GM21737 (cell line): Measurements from ENCODE around the gene SART1.

ENCODE experiments used
- ATAC-seq: cut with Tn5 transposase; IDR thresholded peaks from one replicate; pipeline ENCODE4 v1.9.1; 2021; ENCODE audit warnings: mild to moderate bottlenecking, moderate library complexity; ENCODE audit not compliant: unreplicated experiment

SART1 gene

DNA sequence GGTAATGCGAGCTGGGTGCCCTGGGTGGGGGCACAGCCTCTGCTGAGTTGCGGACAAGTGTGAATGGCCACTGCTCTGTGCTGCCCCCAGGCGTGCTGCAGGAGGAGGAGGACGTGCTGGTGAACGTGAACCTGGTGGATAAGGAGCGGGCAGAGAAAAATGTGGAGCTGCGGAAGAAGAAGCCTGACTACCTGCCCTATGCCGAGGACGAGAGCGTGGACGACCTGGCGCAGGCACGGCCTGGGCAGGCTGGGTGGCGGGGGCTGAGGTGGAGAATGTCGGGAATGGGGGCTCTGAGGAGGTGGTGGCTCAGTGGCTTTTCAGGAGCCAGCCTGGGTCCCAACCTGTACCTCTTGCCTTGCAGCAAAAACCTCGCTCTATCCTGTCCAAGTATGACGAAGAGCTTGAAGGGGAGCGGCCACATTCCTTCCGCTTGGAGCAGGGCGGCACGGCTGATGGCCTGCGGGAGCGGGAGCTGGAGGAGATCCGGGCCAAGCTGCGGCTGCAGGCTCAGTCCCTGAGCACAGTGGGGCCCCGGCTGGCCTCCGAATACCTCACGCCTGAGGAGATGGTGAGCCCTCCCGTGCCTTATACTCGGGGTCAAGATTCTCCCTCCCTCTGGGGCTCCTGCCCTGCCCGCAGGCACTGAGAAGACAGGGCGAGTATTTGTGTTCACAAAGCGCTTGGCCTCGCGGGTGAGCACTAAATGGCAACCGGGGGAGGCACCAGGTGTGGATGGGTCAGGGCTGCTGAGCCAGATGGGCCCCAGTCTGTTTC, 4.6 kb downstream of the SART1 start:
- no peak for ATAC-seq

DNA sequence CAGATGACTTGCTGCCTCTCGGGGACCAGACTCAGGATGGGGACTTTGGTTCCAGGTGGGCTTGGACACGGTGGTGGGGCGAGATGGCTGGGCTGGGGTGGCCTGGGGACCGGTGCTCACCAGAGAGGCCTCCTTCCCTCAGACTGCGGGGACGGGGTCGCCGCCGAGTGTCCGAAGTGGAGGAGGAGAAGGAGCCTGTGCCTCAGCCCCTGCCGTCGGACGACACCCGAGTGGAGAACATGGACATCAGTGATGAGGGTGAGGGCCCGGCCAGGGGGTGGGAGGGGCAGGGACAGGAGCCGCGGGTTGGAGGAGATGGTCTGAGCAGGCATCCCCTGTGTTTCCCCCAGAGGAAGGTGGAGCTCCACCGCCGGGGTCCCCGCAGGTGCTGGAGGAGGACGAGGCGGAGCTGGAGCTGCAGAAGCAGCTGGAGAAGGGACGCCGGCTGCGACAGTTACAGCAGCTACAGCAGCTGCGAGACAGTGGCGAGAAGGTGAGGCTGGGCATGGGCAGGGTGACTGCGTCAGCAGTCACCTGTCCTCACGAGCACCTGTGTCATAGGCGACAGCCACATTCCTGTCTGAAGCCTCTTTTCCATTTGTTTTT, 5.9 kb downstream of the SART1 start:
- no peak for ATAC-seq

DNA sequence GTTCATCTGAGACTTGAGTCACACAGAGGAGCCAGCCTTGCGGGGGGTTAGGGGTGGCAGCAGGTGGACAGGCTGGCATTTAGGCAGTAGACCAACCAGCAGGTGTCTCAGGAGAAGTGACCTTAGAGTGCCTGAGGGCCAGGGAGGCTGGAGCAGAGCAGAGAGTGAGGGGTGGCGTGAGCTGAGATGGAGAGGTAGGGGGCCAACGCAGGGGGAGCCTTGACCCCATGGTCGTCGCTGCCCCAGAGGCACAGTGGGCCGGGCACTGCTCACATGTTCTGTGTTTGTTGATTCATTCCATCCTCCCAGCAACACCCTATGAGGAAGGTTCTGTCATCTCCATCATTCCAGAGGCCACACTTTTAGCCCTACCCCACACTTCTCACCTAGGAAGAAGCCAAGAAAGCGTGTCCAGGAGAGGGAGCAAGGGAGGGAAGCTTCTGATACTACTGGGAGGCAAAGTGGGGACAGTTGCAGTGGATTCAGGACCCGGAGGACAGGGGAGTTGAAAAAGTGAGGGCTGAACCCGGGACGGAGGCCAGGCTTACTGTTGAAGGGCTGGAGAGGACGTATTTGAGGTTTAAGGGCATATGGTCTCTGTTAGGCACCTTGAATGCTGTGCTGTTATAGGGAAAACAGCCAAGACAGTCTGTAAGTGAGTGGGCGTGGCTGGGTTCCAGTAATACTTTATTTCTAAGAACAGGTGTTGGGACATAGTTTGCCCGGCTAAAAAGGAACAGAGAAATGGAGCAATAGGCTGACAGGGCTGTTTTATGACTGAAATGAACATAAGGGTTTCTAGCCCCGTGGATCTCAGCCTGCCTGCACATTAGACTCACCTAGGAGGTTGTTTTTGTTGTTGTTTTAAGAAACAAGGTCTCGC, 7.3 kb downstream of the SART1 start:
- ATAC-seq, result no peak

DNA sequence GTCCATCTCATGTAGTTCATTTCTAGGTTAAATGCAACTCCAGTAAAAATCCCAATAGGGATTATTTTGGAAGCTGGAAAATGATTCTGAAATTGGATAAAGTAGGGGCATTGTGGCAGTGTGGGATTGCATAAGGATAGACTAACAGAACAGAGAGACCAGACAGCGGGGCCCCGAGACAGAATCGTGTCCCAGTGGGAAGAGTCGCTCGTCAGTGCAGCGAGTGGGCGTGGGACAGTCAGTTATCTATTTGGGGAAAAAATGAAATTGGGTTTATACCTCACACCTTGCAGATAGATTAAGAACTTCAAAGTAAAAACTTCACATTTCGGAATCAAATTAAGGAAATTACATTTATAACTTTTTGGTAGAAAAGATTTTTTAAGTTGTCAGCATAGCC, 10.6 kb downstream of the SART1 start:
- ATAC-seq, result no peak

DNA sequence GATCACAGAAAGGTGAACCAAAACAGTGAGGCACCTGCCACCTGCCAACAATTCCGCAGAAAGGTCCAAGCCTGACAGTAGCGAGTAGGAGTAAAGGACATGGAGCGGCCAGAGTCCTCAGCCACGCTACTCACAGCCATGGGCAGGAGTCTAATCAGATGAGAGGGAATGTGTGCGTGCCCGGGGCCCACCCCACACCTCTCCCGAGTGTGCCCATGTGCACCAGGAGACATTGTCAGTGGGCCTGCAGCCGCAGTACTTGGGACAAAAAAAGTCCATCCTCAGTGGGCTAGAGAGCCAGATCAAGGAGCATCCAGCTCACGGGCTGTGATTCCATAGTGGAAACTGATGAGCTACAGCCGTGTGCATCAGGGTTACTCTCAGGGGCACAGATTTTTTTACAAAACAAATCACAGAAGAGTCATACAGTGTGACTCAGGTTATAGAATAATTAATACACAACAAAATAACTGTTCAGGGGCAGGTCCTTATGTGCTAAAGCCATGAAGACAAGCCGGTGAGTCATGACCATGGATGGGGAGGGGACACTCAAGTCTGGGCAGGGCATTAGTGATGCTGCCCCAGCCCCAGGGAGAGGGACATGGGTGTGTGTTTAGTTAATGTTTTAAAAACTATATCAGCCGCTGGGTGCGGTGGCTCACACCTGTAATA, 12.0 kb downstream of the SART1 start:
- no peak for ATAC-seq

DNA sequence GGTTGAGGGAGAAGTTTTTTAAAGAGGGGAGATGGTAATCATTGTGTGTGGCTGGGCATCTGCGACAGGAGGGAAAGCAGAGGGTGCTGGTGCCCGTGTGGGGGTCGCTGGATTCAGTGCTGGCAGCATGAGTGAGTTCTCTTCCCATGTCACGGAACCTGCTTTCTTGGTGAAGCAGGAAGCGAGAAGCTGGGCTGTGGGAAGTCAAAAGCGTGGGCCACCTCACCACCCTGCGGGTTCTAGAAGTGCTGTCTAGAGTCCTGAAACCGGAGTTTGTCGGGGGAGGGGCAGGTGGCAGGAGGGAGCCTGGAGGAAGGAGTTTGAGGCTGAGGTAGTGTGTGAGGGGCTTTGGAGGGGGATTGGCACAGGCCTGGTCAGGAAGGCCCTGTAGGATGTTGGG, 14.2 kb downstream of the SART1 start:
- ATAC-seq, result no peak

DNA sequence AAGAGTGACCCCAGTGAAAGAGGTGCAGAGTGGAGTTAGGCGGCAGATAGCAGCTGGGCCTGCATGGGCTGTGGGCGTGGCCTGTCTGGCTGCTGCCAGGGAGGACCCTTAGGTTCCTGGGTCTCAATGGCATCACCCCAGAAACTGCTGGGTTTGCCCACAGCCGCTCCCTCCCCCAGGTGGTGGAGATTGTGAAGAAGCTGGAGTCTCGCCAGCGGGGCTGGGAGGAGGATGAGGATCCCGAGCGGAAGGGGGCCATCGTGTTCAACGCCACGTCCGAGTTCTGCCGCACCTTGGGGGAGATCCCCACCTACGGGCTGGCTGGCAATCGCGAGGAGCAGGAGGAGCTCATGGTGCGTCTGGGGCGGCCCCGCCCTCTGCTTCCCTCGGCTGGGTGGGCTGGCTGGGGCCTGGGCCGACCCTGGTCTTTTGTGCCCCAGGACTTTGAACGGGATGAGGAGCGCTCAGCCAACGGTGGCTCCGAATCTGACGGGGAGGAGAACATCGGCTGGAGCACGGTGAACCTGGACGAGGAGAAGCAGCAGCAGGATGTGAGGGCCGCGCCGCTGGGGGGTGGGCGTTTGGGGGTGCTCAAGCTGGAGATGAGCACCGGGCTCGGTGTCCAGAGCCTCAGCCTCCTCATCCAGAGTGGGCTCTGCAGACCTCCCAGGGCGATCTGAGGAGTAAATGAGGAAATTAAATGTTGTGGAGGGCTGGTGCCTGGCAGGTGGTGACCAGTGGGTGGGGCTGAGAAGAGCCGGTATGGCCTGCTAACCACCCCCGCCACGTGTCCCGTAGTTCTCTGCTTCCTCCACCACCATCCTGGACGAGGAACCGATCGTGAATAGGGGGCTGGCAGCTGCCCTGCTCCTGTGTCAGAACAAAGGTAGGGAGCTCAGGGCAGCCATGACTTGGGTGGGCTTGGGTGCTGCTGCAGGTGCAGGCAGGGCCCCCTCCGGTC, 15.0 kb downstream of the SART1 start:
- ATAC-seq, result no peak

DNA sequence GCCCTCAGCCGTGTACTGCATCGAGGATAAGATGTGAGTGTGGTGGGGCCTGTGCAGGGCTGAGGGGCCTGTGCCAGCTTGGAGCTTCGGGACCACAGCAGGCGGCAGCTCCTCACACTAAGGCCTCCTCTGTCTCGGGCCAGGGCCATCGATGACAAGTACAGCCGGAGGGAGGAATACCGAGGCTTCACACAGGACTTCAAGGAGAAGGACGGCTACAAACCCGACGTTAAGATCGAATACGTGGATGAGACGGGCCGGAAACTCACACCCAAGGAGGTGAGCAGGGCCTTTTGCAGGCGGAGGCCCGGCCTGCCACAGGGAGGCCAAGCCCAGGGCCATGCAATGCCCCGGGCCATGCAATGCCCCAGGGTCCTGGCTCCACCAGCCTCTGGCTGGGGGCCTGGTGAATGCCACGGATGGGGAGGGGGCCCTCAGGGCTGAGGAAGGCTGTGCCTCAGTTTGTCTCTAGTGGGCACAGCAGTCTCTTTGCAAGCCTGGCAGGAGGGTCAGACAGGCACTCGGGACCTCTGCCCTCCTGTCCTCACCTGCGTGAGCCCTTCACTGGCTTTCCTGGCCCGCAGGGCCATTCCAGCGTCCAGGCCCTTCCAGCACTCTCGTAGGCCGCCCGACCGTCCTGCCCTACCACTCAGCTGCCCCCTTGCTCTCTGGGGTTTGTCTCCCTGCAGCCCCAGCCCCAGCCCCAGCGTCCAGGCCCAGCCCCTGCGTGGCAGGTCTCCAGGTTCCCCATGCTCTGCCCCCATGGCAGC, 16.3 kb downstream of the SART1 start:
- no peak for ATAC-seq

DNA sequence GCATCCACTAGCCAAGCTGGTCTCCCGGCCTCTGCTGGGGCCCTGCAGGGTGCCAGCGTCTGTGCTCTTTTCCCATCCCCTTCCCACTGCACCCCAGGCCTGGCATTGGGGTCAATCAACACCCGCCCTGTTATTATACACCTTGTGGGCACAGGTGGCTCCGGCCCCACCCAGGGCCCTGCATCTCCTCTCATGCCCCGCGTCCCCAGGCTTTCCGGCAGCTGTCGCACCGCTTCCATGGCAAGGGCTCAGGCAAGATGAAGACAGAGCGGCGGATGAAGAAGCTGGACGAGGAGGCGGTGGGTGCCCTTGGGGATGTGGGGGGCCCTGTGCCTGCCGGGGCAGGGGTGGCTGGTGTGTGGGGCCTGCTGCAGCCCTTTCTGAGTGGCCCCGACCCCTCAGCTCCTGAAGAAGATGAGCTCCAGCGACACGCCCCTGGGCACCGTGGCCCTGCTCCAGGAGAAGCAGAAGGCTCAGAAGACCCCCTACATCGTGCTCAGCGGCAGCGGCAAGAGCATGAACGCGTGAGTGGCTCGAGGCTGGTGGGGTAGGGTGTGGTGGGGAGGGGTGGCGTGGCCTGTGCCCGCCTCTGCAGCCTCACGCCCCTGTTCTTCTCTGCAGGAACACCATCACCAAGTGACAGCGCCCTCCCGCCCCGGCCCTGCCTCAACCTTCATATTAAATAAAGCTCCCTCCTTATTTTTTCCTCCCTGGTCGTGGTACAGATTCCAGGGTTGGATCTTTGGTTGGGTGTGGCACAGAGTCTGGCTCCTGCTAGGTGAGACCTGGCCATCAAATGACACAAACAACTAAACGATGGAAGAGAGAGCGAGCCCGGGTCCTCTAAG, 17.1 kb downstream of the SART1 start:
- ATAC-seq, result no peak

DNA sequence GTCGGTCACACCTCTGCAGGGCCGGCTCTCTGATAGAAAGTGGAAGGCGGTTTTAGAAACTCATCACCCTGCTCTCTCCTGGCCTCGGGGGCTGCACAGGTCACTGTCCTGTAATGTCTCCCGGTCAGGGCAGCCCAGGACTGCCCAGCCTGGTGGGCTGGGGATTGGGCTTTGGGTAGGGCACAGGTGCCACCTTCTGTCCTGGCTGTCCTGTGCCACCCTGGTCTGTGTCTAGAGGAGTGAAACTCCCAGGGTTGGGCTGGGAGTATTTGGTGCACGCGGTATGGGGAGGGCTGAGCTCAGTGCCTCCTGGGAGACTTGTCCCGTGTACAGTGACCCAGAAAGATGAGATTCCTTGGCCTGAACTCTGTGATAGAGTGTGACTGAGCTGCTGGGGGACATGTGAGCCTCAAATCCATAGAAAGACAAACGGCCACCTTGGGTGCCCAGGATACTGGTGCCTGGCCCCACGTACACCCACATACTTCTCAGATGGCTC, 17.8 kb downstream of the SART1 start:
- ATAC-seq, result no peak

DNA sequence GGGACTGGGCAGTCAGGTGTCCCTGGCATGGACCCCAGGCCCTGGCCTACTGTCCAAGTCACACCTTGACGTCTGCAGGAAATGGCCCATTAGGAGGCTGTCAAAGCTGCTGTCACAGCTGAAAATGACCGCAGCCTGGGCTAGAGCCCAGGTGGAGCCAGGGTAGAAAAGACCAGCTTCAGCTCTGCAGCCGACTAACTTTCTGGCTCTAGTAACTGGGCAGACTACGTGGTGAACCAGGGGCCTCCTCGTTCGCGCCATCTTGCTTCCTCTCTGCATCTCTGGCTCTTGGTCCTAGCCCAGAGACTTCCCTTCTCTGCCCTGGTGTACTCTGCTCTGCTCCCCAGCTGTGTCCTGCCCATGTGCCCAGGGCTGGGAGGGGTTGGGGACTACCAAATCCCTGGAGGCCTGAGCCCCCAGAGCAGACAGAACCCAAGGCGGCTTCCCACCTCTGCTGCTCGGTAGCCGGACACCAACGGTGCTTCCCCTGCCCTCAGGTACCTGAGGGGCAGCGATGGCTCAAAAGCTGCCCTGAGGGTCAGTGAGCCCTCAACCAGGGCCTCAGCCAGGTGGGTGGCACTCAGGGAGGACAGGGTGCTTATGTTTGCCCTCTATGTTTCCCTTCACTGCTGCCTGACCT, 19.7 kb downstream of the SART1 start:
- no peak for ATAC-seq

DNA sequence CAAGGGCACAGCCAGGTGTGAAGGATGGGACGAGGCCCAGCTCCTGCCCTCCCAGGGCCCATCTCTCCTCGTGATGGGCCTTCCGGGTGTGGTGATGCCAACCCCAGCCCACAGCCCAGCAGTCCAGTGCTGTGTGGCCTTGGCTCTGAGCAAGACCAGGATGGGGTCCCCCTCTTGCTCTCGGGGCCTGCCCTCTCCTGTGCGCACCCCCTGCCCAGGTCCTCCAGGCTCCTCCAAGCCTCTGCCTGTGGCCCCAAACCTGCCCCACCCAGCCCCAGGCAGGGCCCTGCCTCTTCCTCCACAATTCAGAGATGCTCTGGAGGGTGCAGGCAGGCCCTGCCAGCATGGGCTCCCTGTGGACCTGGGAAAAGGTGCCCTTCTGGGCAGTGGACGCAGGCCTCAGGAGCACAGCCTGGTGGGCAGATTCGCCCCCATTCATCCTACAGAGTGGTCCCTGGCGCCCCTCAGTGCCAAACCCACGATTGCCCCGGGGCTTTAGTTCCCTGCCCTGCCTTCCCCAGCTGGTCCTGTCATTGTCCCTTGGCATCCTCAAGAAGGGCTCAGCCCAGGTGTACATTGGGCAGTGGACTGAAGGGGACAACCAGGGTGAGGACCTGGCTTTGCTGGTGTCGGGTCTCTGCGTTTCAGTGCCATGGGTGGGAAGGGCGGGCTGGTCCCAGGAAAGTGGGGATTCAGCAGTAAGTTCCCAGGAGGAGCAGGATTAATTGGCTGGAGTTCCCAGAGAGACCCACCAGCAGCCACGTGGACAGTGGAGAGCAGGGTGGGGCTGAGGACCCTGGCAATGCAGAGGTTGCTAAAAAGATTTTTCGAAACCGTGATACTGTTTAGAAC, 20.7 kb downstream of the SART1 start:
- no peak for ATAC-seq

DNA sequence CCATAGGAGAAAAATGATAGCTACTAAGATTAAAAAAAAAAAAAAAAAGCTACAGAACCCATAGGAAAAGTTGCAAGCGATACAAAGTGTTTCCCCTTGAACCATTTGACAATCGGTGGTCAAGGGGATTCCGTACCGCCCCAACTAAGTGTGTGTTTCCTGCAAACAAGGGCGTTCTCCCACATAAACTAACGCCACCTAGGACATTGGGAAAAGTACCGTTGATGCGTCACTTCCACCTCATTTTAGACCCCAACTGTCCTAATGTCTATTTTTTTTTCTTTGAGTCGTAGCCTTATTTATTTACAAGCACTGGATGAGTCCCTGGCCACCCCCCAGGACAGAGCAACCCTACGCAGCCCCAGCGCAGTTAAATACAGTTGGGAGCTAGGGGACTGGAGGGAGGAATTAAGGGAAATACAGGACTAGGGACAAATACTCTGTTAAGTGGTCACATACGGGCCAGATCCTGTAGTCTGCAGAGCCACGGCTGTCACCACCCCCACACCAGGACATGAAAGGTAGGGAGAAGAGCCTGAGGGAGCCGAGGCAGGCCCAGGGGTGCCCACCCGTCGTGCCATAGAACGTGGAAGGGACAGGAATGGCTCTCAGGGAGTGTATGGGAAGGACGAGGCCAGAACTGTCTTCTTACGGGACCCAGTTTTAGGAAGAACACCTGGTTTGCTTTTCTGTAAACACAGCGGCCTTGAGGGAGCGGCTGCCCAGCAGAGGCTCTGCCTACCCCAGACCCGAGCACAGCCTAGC, 21.5 kb downstream of the SART1 start:
- no peak for ATAC-seq

DNA sequence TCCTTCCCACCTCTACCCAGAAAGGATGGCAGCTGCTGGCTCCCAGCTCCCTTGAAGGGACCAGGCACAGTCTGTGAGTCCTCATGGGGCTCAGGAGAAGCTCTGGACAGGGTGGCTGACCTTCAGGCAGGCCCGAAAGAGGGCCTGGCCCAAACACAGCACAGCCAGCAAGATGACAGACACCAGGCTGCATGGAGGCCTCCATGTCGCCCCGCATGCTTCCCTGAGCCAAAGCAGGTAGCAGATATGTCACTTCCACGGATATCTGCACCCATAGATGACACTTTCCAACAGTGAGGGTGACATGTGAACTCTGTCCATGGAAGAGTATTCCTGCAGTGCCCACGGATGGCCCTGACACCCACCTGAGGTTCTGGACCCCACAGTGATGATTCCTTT, 22.1 kb downstream of the SART1 start:
- ATAC-seq, result no peak

DNA sequence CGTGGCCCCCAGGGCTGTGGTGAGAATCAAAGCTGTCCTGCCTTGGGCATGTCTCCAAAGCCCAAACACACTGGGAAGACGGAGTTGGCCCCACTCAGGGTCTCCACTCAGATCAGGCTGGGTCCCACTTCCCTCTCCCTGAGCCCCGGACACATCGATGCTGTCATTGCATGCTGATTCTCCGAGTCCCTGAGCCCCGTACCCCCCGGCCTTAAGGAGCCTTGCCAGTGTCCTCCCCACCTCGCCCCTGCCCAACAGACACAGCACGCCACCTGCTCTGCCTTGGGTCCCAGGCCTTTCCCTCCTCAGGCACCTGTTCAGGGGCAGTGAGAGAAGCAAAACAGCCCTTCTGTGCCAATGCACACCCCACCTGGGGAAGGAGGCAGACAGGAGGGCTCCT, 25.8 kb downstream of the SART1 start:
- no peak for ATAC-seq
